ENCODE data around the gene C6orf120. TPM values are rescaled to one million over a fixed set of nuclear protein-coding genes. Genes with fewer than 3 reads are reported as not detected.

Gene C6orf120
- total and polyA plus RNA-seq, 9 of the 15 experiments (the other 6 are each of a cell fraction or from before 2014, with no cell fraction given), result 7.7 to 44.9 (median 34.8) TPM

DNA sequence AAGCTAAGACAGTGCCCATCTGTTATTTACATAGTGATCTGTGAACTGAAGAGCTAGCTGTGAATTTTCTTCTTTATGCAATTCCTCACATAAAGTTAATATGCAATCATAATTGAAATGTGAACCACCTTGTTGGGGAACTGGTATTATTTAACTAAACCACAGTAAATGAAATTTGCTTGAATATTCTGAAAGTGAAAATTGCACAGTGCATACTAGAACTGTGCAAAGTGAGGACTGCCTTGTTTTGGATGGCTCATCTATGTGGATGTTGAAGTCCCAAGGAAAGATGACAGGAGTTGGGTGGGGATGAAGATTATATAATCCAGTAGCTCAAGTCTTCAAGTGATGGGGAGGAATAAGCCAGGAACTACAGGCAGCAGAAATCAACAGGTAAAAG is 28.0 kb downstream of the C6orf120 start (continued):
- TF ChIP-seq, protein P1, sequence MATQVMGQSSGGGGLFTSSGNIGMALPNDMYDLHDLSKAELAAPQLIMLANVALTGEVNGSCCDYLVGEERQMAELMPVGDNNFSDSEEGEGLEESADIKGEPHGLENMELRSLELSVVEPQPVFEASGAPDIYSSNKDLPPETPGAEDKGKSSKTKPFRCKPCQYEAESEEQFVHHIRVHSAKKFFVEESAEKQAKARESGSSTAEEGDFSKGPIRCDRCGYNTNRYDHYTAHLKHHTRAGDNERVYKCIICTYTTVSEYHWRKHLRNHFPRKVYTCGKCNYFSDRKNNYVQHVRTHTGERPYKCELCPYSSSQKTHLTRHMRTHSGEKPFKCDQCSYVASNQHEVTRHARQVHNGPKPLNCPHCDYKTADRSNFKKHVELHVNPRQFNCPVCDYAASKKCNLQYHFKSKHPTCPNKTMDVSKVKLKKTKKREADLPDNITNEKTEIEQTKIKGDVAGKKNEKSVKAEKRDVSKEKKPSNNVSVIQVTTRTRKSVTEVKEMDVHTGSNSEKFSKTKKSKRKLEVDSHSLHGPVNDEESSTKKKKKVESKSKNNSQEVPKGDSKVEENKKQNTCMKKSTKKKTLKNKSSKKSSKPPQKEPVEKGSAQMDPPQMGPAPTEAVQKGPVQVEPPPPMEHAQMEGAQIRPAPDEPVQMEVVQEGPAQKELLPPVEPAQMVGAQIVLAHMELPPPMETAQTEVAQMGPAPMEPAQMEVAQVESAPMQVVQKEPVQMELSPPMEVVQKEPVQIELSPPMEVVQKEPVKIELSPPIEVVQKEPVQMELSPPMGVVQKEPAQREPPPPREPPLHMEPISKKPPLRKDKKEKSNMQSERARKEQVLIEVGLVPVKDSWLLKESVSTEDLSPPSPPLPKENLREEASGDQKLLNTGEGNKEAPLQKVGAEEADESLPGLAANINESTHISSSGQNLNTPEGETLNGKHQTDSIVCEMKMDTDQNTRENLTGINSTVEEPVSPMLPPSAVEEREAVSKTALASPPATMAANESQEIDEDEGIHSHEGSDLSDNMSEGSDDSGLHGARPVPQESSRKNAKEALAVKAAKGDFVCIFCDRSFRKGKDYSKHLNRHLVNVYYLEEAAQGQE (IDR thresholded peaks at IDR 0.05; ENCODE audit: borderline replicate concordance), result no peak
- TF ChIP-seq, protein P1 (CRISPR knock-in tag; IDR thresholded peaks at IDR 0.05; ENCODE audit: low read depth), result no peak
- no peak for TF ChIP-seq BCL6 (CRISPR knock-in tag; IDR thresholded peaks at IDR 0.05)
- no peak for TF ChIP-seq MYNN (IDR thresholded peaks at IDR 0.05)
- TF ChIP-seq MYNN (CRISPR knock-in tag; IDR thresholded peaks at IDR 0.05), result no peak
- TF ChIP-seq ARID2 (IDR thresholded peaks at IDR 0.05), result no peak
- TF ChIP-seq IRF2 (CRISPR knock-in tag; IDR thresholded peaks at IDR 0.05), result no peak
- no peak for TF ChIP-seq SIX5 (IDR thresholded peaks at IDR 0.05; ENCODE audit: borderline replicate concordance in 1 of 2, insufficient read depth in 1 of 2, low read depth in 1 of 2, low read length in 2 of 2)
- TF ChIP-seq ZC3H11A (IDR thresholded peaks at IDR 0.05; ENCODE audit: low read depth, low read length), result no peak
- TF ChIP-seq EP300 (IDR thresholded peaks at IDR 0.05; ENCODE audit: low read length), result no peak
- no peak for TF ChIP-seq SP1 (CRISPR knock-in tag; IDR thresholded peaks at IDR 0.05)
- TF ChIP-seq, protein P2, sequence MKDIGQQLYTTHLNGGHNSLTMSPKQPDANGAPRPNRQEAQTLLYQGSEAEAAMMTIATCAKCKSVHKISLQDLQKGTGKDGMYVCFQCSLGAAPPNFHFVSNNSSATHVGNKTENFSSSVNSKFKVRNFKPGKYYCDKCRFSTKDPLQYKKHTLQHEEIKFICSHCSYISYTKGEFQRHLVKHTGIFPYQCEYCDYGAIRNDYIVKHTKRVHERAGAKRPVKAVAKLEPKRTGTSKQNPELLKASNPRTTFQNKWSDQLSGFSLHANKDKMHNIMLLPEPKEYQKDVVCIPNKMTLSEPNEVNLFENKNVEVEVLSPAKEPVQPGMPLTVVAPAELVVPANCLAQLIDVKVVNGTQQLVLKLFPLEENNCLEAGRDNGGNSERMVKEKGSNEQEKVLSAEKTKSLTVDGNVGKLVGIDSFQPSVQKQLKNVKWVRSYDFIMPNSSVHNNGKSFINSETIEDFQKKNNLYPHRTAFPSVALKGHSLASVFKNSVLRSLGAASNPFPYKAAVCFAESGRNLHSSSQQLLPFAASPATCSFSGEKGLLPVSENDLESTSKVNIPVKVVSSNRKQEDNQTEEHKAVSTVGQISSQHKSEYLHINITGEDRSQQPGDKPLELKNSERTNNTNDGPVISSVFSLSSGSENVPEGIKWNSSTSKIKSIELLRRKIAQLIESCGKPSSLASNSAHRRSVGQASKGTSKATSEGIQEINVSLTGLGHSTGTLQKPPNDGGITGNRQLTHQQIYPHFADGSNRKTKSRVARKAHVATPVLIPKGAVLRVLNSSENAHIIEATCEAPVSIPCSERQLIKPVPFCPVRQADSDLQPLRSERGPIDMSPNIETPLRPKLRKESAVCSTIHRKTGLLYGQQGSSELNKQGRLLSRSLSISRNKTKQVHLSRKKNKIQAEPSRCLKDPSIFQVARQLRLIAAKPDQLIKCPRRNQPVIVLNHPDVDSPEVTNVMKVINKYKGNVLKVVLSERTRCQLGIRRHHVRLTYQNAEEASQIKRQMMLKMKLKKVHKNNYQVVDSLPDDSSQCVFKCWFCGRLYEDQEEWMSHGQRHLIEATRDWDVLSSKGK (CRISPR knock-in tag; IDR thresholded peaks at IDR 0.05), result no peak

Data from K562 (cell line).